Islet precursor cell (in vitro differentiated cells): ENCODE data around the gene DAAM1.

Experiments used
- DNase-seq: peaks from one replicate; pipeline ENCODE4 v3.0.0-alpha.2; 2018

The DAAM1 gene

GRCh38 chr14:59224341-59224740 lies 35.9 kb downstream of the DAAM1 start:
- no peak for DNase-seq

- no peak for DNase-seq
Measured at GRCh38 chr14:59225281-59225680, 36.8 kb downstream of the DAAM1 start.

GRCh38 chr14:59228421-59228820 lies 40.0 kb downstream of the DAAM1 start:
- no peak for DNase-seq

- DNase-seq, result no peak
Measured at GRCh38 chr14:59229653-59230406, 41.4 kb downstream of the DAAM1 start.

- no peak for DNase-seq
Measured at GRCh38 chr14:59236195-59236594, 47.7 kb downstream of the DAAM1 start.

- no peak for DNase-seq
Measured at GRCh38 chr14:59238216-59238615, 49.7 kb downstream of the DAAM1 start.

- DNase-seq, result no peak
Measured at GRCh38 chr14:59239022-59239421, 50.6 kb downstream of the DAAM1 start.

GRCh38 chr14:59240356-59240755 lies 51.9 kb downstream of the DAAM1 start:
- DNase-seq, result no peak

- DNase-seq, result no peak
Measured at GRCh38 chr14:59241121-59241520, 52.7 kb downstream of the DAAM1 start.

- no peak for DNase-seq
Measured at GRCh38 chr14:59243174-59243573, 54.7 kb downstream of the DAAM1 start.

- peak; percentile 61 for DNase-seq
Measured at GRCh38 chr14:59244581-59244980, 56.1 kb downstream of the DAAM1 start.

GRCh38 chr14:59245809-59246295 lies 57.4 kb downstream of the DAAM1 start:
- no peak for DNase-seq

- no peak for DNase-seq
Measured at GRCh38 chr14:59246566-59246965, 58.1 kb downstream of the DAAM1 start.

GRCh38 chr14:59247801-59248584 lies 59.5 kb downstream of the DAAM1 start:
- no peak for DNase-seq

GRCh38 chr14:59249029-59249428 lies 60.6 kb downstream of the DAAM1 start:
- DNase-seq, result no peak

GRCh38 chr14:59251811-59252771 lies 63.6 kb downstream of the DAAM1 start:
- DNase-seq, result no peak

- DNase-seq, result no peak
Measured at GRCh38 chr14:59252772-59253500, 64.5 kb downstream of the DAAM1 start.

GRCh38 chr14:59253527-59253926 lies 65.1 kb downstream of the DAAM1 start:
- no peak for DNase-seq

GRCh38 chr14:59254146-59254910 lies 65.9 kb downstream of the DAAM1 start:
- DNase-seq, result no peak

GRCh38 chr14:59254911-59255545 lies 66.6 kb downstream of the DAAM1 start:
- no peak for DNase-seq

- DNase-seq, result no peak
Measured at GRCh38 chr14:59256331-59256730, 67.9 kb downstream of the DAAM1 start.
